HG02759 (cell line): ENCODE results near the gene CCL18.
"Not testable (repeated sequence)": the region's sequence is repeated elsewhere in the genome, so short reads cannot be mapped to it uniquely, and the experiment has no call there.

Source experiments
- ATAC-seq: cut with Tn5 transposase; IDR thresholded peaks from one replicate; pipeline ENCODE4 v1.9.1; 2021; ENCODE audit warnings: mild to moderate bottlenecking, moderate library complexity; ENCODE audit not compliant: unreplicated experiment

The CCL18 gene

GRCh38 chr17:36070427-36070826 lies 6.4 kb downstream of the CCL18 start:
- ATAC-seq: no peak

DNA sequence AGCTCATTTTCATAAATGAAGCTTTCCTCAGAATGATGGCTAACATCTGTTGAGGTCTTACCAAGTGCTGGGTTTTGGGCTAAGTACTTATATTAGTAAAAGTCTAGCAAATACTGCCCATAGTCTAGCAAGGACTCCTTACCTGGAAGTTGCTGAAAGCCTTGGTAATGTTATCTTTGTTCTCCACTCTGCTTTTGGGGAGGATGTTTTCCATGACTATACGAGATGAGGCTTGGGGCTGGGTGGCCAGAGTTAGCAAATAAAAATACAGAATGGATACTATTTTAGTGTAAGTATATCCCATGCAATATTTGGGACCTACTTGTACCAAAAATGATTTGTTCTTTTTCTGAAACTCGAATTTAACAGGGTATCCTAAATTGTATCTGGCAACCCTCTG lies 7.7 kb downstream of the CCL18 start:
- no peak for ATAC-seq

DNA sequence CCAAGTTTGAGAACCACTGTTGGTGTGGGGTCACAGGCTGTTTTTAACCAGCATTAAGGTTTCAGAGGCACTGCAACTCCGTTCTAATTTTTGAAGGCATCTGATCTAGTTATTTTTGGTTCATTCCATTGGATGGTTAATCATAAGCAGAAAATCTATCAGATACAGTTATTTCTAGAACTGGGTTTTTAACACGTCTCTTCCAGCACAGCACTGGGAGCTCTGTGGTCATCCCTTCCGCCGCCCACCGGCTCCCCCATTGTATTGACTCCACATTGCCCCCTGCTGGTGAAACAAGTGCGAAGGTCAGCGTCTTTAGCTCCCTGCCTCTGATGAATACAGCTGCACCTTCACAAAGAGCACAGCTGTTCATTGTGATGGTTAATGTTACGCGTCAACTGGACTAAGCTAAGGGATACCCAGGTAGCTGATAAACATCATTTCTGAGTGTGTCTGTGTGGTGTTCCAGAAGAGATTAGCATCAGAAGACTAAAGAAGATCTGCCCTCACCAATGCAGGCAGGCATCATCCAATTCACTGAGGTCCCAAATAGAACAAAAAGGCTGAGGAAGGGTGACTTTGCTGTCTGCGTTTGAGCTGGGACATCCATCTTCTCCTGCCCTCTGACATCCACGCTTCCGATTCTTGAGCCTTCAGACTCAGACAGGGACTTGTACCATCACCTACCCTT lies 8.5 kb downstream of the CCL18 start:
- ATAC-seq: no peak

DNA sequence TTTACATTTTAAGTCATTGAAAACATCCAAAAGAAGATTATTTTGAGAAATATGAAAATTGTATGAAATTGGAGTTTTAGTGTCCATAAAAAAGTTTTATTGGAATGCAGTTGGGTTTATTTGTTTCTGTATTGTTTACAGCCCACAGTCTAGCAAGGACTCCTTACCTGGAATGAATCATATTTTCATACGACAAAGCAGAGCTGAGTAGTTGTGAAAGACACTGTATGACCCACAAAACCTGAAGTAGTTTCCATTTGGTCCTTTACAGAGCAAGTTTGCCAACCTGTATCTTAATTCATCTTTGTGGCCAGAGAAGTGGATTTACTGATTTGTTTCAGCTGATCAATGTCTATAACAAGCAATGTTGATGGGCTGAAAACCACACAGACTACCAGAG lies 10.3 kb downstream of the CCL18 start:
- no peak for ATAC-seq

DNA sequence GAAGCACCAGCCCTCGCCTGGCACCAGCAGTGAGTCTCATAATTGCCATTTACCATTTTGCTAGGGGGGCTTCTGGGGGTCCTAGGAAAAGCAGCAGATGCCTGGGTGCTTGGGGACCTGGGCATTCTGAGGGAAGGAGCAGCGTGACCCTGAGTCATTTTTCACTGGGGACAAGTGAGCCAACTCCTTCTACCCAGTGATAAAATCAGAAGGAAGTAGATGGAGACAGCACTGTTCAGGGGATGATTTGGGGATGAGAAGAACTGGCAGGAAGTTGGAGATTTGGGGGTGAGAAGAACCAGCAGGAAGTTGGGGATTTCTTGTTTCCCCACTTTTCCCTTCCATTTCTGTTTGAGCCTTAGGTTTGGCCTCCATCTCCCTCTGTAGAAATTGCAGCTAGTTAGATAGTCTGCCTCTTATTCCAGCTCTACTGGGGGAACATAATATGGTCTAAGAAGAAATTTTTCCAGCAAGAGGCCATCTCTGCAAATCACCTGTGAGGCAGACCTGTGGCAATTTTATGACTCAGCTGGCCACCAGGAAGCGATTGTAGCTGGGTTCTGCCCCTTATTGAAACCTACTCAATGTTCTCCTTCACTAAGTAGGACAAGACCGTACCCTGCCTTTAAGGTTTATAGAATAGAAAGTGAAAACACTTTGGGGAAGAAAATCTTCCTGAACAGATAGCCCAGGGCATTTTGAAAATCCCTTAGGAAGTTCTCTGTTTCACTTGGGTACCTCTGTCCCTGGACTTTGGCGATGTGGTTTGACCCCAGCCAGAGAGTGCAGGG lies 17.8 kb downstream of the CCL18 start:
- ATAC-seq: peak; percentile 25

GRCh38 chr17:36082482-36083120 lies 18.5 kb downstream of the CCL18 start:
- peak; percentile 57 for ATAC-seq

DNA sequence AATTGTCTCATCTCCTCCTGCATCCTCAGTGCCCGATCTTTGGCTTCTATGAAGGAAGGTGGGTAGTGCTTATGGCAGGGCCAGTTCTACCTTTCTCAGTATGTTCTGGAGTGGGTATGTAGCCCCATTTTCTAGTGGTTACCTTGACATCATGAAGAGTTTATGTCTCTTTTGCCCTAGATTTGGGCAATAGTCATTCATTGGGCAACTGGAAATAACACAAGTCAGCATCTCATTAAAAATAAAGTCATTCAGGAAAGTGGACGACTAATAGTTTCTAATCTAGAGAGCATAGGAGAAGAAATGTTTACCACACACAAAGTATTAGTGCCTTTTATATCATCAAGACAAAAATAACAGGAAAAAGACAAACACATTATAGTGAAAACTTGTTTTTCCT lies 19.6 kb downstream of the CCL18 start:
- not testable (repeated sequence) for ATAC-seq

- ATAC-seq: no peak
Measured at GRCh38 chr17:36085765-36086164, 21.7 kb downstream of the CCL18 start.

GRCh38 chr17:36086791-36087190 lies 22.7 kb downstream of the CCL18 start:
- ATAC-seq: no peak

DNA sequence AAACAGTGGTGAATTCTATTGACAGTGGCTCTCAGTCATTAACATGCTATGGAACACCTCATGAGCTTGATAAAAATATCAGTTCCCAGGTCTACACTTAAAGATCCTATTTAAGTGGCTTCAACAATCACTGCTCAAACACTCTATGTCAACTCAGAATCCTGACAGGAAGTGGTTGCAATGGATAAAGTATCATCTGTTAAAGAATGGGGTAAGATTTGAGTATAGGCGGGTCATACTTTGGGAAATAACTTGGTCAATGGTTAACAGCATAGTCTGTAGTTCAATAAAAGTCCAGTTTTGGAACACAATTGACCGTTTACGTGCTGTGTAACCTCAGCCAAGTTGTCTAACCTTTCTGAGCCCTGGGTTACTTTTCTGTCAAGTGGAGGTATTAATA lies 23.4 kb downstream of the CCL18 start:
- not testable (repeated sequence) for ATAC-seq

DNA sequence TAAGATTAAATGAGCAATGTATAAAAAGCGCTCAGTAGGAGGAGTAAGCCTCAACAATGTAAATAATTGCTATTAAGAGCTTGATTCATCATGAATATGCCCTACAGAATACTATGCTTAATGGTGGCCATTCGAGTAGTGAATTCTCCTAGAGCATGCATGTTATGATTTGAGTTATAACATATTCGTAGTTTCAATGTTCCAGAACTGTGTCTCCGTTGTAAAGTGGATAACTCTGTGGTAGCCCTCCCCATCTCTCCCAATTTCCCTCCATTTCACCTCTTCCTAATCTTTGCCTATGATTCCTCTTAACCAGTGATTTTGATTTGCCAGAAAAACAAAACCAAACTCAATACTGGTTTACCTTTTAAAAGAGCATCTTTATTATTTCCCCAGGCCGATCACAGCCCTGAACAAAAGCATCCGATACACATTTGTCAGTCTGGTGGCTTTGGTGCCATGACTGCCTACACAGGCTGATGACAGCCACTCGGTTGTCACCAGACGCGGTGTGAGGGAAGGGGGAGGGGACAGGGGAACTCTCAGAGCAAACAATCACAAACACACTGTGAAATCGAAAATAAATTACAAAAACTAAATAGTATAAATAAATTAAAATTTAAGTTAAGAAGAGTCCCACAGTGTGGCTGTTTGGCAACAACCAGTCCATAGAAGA lies 24.0 kb downstream of the CCL18 start:
- not testable (repeated sequence) for ATAC-seq

DNA sequence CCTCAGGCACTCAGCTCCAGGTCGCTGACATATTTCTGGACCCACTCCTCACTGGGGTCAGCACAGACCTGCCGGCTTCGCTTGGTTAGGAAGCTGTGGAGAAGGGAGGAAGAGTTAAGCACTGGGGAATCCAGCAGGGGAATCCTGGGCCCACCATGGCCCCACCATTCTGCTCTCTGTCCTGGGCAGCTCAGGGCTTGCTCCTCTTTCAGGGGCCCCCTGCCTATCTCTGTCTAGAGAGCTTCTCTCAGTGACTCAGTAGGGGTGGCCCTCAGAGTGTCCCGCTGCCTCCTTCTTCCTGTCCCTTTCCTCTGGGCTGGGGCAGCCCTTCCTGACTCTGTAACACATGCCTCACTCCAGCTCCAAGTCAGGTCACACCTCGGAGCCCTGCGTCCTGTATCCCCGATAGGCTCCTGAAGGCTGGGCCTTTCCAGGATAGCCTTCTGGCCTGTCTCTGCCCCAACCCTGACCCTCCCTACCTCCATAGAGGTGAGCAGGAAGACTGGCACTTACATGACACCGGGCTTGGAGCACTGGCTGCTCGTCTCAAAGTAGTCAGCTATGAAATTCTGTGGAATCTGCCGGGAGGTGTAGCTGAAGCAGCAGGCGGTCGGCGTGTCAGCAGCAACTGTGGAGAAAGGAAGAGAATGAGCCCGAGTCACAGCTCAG lies 24.7 kb downstream of the CCL18 start:
- ATAC-seq: no peak

- ATAC-seq: no peak
Measured at GRCh38 chr17:36089339-36089865, 25.3 kb downstream of the CCL18 start.

- peak; percentile 75 for ATAC-seq
Measured at GRCh38 chr17:36089888-36090836, 26.1 kb downstream of the CCL18 start, which contains the start of gene CCL3. Gene CCL3, minus strand, starts transcription at chr17:36090143. Its CDS starts 85 bp downstream, at chr17:36090058.

DNA sequence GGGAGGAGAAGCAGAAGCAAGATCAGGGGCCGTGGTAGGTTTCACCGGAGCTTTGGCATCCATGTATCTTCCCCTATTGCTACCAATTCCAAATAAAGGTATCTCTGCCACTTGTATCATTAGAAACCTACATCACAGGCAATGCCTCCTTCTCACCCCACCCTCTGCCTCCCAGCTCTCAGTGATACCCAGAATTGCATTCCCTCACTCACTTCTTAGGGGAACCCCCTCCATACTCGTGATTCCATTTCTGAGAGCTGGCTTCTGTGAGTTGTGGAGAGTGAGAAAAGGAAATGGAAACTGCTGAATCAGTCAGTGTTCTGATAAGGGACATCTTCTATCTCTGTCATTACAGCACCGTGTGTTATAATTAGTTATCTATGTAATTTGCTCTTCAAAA lies 28.2 kb downstream of the CCL18 start:
- no peak for ATAC-seq

- ATAC-seq: not testable (repeated sequence)
Measured at GRCh38 chr17:36092715-36093114, 28.6 kb downstream of the CCL18 start.

DNA sequence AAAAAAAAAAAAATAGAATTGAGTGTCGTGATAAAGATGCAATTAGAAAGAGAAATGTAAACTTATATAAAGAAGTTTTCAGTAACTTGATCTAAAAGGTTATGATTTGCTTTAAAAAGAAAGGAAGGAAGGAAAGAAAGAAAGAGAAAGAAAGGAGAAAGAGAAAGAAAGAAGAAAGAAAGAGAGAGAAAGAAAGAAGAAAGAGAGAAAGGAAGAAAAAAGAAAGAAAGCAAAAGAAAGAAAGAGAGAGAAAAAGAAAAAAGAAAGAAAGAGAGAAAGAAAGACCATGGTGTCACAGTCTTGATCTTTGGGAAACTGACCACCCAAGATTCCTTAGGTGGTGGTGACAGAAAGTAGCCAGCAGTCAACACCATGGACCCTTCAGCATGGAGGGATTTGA lies 30.2 kb downstream of the CCL18 start:
- ATAC-seq: no peak

DNA sequence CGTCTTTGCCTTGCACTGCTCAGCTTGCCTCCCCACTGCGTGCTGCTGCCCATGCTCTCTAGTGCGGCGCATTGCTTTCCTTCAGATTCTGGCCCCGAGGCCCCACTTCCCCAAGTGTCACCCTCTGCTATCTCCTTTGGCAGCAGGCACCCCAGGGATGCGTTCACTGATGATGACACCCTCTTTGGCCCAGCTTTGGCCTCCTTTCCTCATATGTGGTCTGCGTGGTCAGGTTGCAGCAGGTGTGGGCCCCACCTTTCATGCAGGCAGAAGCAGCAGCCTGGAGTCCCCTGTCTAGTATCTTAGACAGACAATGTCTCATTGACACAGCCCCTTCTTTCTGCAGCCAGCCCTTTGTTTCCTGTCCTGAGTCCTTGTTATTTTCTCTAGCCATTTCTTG lies 30.7 kb downstream of the CCL18 start:
- no peak for ATAC-seq

- no peak for ATAC-seq
Measured at GRCh38 chr17:36095992-36096391, 31.9 kb downstream of the CCL18 start.
